Inferior parietal cortex (tissue), 1 donor: ENCODE data around the gene CELA3A.

Experiments used
- DNase-seq: peaks from one replicate; pipeline ENCODE4 v3.0.0-alpha.2; 2016; ENCODE audit errors: extremely low spot score

The CELA3A gene

GRCh38 chr1:22050330-22050729, 48.9 kb downstream of the CELA3A start:
- DNase-seq: no peak

- DNase-seq: no peak
Observed at GRCh38 chr1:22051607-22052114, 50.2 kb downstream of the CELA3A start.

- DNase-seq: peak; percentile 95
Observed at GRCh38 chr1:22052115-22053016, 50.9 kb downstream of the CELA3A start, which contains the start of gene CDC42. Gene CDC42 (plus strand): TSS chr1:22052709. CDS start chr1:22078479, 25,770 bp downstream.

- peak; percentile 61 for DNase-seq
Observed at GRCh38 chr1:22053017-22053860, 51.8 kb downstream of the CELA3A start.

- no peak for DNase-seq
Observed at GRCh38 chr1:22053861-22054770, 52.7 kb downstream of the CELA3A start.

GRCh38 chr1:22055463-22055862, 54.0 kb downstream of the CELA3A start:
- DNase-seq: no peak

- no peak for DNase-seq
Observed at GRCh38 chr1:22056043-22056442, 54.6 kb downstream of the CELA3A start.

- DNase-seq: no peak
Observed at GRCh38 chr1:22056936-22057335, 55.5 kb downstream of the CELA3A start.

GRCh38 chr1:22057861-22058260, 56.4 kb downstream of the CELA3A start:
- DNase-seq: no peak
